GM18858 (cell line): ENCODE measurements around the gene ADAM12.

Experiments used
- ATAC-seq: cut with Tn5 transposase; IDR thresholded peaks from one replicate; pipeline ENCODE4 v1.9.1; 2021; ENCODE audit not compliant: unreplicated experiment

Gene ADAM12

DNA sequence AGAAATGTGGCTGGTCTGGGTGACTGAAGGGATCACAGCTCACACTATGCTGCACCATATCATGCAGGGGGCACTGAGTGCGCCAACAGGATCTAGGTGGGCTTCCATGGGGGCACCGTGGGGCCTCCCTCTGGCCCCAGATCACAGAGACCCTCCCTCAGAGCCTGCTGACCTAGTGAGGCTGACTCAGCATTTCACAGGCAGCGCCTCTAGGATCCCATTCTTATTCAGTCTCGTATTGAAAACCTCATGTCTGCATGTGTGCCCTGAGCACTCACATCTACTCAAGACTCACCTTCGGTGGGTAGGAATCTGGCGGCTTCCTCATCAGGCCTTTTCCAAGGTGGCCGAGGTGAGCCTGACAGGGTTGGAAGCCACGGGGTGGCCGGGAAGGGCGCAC lies 350.3 kb downstream of the ADAM12 start:
- ATAC-seq, result no peak

DNA sequence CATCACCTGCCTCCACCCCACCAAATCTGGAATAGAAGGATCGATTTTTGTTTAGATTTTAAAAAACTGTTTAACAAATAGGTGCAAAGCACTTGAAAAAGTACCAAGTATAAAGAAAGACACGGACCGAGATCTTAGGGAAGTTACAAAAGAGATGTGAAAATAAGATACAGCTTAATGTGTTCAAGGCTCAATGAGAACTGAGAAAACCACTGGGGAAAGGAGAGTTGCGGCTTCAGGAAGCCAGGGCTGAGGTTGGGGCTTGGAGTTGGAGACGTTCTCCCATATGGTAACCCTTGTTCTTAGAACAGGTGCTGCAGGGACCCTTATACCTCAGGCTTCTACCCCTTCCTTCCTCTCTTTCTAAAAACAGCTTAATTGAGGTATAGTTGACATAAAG lies 351.8 kb downstream of the ADAM12 start:
- ATAC-seq, result no peak

DNA sequence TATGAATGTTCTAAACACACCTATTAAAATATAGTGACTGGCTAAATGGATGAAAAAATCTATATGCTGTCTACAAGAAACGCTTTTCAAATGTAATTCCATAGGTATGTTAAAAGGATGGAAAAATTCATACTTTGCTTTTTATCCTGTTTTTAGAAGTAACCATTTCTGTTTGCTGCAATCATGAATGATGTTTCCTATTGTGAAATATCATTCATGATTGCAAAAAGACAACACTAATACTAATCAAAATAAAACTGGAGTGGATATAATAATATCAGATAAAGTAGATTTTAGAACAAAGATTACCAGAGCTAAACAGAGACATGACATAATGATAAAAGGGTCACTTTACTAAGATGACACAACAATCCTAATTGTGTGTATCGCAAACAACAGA lies 353.7 kb downstream of the ADAM12 start:
- ATAC-seq, result no peak

DNA sequence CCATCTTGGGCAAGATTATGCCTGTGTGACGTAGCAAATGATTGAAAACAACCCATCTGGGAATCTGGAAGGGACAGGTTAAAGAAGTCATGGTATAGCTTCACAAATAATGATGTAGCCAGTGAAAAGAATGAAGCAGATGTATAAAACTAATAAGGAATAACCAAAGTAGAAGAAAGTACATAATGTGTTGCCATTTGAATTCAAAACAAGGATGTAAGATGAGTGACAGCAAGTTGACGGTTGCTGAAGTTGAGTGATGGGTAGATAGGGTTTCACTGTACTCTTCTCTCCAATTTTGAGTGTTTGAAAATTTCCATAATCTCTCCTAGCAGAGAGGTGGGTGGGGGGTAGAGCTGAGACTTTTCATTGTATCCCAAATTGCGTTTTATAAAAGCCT lies 358.3 kb downstream of the ADAM12 start:
- ATAC-seq, result no peak

DNA sequence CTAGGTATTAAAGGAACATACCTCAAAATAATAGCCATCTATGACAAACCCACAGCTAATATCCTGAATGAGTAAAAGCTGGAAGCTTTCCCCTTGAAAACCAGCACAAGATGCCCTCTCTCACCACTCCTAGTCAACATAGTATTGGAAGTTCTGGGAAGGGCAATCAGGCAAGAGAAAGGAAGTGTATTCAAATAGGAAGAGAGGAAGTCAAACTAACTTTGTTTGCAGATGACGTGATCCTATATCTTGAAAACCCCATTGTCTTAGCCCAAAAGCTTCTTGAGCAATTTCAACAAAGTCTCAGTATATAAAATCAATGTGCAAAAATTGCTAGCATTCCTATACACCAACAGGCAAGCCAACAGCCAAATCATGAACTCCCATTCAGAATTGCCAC lies 360.6 kb downstream of the ADAM12 start:
- no peak for ATAC-seq

DNA sequence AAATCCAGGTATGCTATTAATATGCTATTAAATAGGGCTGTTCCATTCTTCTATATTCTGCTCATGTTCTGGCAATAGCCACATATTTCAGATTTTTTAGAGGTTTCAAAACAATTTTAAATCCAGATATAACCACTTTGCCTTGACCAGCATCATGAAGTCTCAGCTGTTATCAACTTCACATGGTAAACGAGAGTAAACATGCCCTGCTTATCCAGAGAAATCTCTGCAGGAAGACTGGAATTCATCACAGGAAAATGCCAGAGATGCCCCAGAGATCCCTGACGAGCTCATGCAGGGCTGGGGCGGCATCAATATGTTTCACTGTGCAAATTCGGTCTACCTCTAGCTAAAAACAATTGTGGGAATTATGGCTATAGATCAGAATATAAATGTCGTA lies 365.4 kb downstream of the ADAM12 start:
- no peak for ATAC-seq

DNA sequence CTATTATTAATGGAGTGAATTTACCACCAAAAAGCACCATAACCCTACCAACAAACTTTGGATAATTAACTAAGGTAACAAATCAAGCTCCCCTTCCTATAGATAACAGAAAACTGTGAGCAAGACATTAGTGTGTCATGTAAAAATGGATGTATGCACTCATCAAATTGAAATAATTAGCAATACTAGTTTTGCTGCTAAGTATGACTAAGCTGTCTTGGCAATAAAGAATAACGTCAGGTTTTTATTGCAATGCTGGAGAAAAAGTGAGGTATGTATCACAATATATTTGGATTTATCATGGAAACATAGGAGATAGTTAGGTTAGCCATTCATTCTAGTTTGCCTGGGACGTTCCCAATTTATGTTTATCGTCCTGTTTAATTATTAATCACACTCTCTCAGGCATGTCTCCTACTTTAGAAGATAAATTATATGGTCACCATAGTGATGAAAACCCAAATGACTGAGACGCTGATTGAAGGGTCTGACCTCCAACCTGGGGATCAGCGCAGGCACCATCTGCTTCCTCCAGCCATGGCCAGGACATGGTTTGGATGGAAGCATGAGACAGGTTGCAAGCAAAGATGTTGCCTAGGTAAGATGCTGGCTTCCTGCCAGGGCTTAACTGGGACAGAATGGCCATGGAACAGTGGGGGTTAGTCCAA lies 366.3 kb downstream of the ADAM12 start:
- no peak for ATAC-seq

DNA sequence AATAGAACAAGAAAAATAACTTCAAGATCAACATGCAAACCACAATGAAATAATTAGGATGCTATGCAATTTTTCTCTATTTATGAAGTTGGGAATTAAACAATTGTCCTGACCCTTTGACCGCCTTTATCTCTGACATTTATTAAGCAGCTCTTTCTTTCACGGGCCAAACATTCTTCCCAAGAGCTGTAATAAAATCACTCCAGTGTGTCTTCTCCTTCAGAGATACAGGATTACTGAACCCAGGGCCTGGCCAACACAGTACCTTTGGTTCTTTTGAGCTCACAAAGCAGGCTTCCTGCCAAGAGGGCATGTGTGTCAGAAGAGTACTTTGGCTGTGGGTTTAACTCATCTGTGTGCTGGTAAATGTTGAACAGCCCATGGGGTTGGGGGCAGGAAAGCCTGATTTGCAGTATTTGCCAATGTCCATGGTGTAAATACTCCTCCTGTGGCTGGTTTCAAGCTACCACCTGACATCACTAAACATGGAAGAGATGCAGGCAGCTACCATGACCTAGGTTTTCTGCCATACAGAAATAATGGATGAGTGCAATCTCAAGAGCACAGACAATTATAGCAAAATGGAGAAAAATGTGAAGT lies 370.2 kb downstream of the ADAM12 start:
- no peak for ATAC-seq

DNA sequence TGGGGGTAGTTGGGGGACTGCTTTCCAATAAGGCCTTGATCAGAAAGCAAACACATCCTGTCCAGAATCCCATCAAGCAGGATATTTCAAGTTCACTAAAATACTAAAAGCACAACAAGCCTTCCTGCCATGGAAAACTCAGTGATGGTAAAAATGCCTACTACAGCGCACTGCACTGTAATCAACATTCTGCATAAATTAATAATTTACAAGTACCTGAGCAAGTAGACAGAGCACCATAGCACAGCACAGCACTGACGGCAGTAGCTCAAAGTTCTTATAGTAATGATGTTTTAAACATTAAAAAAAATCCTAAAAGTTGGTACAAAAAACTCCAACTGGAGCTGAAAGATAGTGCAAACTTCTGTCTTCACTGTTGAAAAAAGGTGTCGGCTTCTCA lies 371.4 kb downstream of the ADAM12 start:
- no peak for ATAC-seq

DNA sequence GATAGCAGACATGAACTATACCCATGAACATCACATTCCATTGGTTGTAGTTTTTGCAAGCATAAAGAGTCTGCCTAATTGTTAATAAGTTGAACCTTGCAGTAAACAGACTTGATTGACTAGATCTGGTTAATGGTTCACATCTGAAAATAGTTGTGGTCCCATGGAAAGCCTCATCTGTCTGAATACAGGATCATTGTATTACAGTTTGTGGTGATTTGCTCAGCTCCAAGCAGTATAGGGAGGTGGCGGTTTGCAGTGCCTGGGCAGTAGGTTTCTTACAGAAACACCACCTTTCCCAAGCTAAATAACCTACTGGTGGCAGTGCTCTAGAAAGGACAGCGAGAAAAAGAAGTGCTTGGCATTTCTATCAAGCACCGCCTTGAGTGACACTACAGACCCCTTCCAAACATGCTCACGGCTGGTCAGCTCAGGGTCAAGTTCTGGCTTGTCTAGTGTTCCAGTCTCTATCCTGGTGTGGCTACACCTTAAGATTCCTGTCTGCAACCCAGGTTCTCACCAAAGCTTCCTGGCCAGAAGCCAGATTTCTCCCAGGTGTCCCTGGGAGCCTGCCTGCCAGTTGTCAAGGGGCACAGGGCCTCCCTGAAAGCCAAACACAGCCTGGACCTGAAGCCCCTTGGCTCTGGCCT lies 372.0 kb downstream of the ADAM12 start:
- ATAC-seq, result no peak

DNA sequence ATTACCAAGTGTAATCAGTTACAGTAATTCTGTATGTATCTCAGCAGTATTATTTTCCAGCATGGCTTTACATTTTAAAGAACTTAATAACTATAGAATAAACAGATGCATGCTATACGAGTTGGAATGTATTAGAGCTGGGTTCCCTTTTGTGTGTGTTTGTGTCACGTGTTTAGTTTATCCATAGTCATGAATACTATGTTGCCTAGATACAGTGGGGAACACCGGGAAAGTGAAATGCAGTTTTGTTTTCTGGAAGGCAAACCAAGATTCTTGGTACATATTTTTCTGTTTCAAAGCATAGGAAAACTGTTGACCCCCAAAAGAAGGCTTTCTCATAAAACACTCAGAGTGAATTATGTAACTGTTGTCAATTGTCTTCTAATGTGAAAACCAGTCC lies 372.9 kb downstream of the ADAM12 start:
- no peak for ATAC-seq

DNA sequence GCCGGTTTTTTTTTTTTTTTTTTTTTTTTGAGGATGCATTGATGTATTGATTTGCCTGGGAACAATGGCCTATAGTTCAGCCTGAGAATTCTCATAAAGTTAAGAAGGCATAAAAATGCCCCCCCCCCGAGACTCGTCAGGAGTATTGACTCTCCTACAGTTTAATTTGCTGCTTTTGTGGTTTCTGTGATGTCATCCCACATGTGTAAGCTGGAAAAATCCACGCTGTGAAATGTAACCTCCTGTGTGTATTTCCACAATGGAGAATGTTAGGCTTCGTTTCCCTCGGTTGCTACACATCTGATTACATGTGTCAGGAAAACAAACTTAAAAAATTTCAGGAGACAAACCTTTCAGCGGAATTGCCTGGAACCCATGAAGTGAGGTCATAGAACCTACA lies 374.0 kb downstream of the ADAM12 start:
- ATAC-seq, result no peak

DNA sequence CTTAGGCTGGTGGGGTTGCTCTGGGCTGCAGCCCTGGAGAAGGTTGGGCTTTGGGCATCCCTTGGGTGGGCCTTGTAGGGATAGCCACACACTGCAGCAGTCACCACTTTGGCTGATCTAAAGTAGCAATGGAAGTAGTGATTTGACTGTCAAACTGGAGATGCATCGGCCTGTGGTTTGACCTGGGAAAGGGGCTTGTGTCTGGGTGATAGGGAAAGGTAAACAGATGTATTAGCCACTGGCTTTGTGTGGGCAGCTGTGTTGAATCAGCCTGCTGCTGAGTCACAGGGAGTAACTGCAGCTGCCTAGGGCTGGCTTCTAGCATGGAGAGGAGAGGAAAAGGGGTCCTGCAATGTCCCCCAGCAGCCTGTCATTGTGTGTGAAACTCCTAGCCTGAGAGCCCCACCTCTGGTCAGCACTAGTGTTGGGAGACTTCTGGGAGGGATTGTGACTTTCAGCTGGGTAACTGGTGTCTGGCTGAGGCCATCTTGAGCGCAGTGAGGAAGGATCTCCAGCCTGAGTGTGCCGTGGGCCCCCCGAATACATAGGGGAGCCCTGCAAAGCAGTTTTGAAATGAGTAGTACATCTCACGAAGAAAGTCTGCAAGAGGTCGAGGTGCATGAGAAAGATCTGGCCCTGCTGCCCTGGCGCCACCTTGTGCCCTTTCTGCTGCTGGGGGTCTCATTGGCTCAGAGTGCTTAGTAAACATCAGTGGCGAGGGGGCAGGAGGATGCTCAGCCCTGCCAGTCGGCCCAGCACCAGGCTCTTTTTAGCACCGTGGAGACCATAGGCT lies 374.6 kb downstream of the ADAM12 start:
- ATAC-seq, result no peak

DNA sequence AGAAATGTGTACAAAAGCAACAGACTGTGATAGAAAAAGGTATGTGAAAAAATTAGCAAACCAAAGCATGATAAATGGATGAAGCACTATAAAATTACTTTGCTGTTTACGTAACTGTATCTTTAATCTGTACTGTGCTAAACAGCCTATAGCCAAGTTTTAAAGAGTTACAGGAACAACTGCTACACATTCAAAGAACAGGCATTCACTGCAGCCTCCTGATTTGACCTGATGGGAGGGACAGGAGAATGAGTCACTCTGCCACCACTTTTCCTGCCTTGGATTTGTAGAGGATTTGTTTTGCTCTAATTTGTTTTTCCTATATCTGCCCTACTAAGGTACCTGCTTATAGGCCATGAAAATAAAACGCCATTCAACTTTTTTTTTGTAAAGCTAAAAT lies 375.8 kb downstream of the ADAM12 start:
- ATAC-seq, result no peak

DNA sequence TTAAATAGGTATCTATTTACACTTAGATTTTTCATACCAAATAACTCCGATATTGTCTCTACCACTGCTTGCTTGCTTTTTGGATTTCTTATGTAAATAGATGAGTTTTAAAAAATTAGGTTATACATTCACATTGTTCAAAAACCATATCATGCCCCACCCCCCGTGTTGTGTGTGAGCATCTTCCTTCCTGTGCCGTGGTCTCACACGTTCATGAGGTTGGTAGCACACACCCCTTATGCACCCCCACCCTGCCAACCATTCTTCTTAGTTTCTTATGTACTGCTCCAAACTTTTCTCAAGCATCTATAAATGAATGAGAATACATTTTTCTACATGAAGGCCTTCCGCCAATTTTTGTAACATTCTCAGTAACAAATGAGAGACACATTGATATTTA lies 376.3 kb downstream of the ADAM12 start:
- no peak for ATAC-seq

DNA sequence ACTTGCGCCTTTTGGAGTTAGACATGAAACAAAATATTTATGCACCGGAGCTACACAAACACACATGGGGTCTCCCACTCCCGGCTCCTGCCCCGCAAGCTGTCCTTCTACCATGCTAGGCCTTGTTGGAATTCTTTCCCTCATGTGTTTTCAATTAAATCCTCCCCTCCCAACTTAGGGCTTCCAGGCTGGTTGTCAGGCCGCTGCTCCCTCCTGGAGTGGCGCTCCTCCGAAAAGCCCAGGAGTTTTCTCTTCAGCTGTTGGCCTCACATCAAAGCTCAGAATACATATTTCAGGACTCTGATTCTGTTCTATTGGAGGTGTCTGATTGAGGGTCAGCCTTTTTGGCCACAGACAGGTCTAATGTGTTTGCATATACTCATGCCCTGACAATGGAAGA lies 378.6 kb downstream of the ADAM12 start:
- ATAC-seq, result no peak

DNA sequence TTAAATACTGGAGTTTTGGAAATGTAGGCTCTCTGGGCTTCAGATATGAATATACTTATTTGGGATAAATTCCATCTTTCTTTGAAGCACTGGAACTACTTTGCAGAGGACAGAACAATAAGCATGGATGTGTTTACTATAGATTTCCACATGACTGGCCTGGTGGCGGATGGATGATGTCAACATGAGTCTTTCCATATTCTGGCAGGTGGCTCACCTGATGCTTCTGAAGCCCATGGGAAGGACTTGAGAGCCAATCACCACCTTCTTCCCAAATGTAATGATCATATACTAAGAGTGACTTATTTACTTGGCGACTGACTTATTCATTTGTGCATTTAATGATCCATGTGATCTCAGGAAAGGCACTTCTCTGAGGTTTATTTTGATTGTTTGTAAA lies 381.4 kb downstream of the ADAM12 start:
- ATAC-seq, result no peak

DNA sequence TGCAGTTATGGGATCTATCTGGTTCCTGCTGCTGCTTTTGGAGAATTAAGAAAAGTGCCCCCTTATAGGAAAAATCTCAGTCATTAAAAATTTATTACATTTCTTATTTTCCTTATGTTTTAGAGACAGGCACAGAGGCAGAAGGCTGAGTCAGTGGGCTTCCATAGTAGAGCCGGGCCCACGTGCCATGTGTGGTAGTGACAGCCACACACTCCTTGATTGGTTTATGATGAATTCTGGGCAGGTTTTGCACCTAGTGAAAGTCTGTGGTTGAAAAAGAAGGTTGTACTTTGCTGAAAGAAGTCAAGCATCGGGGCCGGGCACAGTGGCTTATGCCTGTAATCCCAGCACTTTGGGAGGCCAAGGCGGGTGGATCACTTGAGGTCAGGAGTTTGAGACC lies 382.0 kb downstream of the ADAM12 start:
- ATAC-seq, result no peak

DNA sequence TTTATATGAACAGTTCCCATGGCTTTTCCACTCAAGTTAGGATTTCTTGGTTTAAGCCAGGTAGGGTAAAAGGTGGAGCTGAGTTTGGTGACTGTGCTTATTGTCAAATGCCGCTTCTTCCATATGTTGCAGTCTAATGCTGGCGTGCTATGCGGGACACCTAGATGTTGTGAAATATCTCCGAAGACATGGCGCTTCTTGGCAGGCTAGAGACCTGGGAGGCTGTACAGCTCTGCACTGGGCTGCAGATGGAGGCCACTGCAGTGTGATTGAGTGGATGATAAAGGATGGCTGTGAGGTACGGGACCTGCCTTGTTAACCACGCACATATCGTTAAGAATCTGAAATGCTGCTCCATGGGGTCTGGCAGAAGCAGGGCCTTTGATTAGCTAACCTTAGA lies 383.5 kb downstream of the ADAM12 start:
- no peak for ATAC-seq

DNA sequence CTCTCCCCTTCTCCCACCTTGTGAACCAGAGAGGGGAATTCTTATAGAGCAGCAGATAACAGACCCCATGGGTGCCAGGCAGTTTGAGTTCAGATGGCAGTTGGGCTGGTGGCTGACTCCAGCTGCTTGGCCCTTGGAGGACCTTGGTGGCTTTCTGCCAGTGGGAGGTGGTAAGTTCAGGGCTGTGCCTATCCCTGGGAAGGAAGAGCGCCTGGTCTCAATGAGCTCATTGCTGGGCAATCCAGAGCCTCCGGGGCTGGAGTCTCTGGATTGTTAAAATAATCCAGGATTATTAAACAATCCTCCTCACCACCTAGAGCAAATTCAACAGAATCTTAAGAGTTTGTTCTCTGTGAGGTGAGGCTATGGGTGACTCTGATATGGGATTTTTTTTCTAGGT lies 386.7 kb downstream of the ADAM12 start:
- no peak for ATAC-seq

DNA sequence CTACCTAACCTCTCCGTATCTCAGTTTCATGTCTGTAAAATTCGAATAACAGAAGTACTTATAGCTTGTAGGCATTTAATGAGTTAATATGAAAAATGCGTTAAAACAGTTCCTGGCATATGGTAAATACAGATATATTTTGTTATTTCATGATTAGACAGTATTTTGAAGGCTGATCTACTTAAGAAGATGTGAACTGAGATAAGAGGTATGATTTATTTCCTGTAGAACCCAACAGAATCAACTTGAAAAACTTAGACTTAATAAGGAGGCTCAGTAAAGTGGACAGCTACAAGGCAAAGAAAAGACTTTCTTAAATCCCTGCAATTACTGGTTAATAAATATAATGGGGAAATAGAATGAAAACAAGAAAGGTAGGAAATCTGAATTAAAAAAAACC lies 388.6 kb downstream of the ADAM12 start:
- ATAC-seq, result no peak

DNA sequence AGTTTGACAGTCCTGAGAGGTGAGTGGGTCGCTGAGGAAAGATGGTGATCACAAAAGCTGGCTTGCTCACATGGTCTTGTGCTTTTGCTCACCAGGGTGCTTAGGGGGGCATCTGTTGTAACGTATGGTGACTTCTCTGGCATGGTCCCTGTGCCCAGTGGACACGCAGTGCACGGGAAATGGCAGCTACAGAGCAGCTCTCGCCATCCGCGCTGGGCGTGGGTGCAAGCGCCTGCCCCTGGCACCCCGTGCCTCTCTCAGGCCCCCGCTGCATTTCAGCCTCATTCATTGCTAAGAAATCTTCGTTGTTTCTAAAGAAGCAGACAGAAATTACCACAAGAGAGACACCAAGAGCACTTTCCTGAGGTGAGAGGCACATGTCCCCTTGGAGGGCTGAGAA lies 390.7 kb downstream of the ADAM12 start:
- ATAC-seq, result no peak
